HG02970 (cell line): ENCODE results near the gene GLUL.
"Not testable (repeated sequence)": the region's sequence is repeated elsewhere in the genome, so short reads cannot be mapped to it uniquely, and the experiment has no call there.

Experiments used
- ATAC-seq: cut with Tn5 transposase; IDR thresholded peaks from one replicate; pipeline ENCODE4 v1.9.1; 2021; ENCODE audit warnings: mild to moderate bottlenecking, moderate library complexity, moderate number of reproducible peaks; ENCODE audit not compliant: unreplicated experiment, low FRiP score

The GLUL gene

GRCh38 chr1:182370532-182370931, 21.1 kb downstream of the GLUL start:
- no peak for ATAC-seq

- no peak for ATAC-seq
Observed at GRCh38 chr1:182368903-182369302, 22.7 kb downstream of the GLUL start.

- no peak for ATAC-seq
Observed at GRCh38 chr1:182368358-182368757, 23.2 kb downstream of the GLUL start.

GRCh38 chr1:182367926-182368325, 23.7 kb downstream of the GLUL start:
- ATAC-seq = no peak

GRCh38 chr1:182366596-182366995, 25.0 kb downstream of the GLUL start:
- no peak for ATAC-seq

- ATAC-seq = no peak
Observed at GRCh38 chr1:182359645-182360044, 31.9 kb downstream of the GLUL start.

- ATAC-seq = no peak
Observed at GRCh38 chr1:182357913-182358312, 33.7 kb downstream of the GLUL start.

GRCh38 chr1:182357171-182357570, 34.4 kb downstream of the GLUL start:
- ATAC-seq = no peak

GRCh38 chr1:182355723-182356098, 35.9 kb downstream of the GLUL start:
- ATAC-seq = no peak

- no peak for ATAC-seq
Observed at GRCh38 chr1:182351790-182352364, 39.7 kb downstream of the GLUL start.

GRCh38 chr1:182350839-182351238, 40.8 kb downstream of the GLUL start:
- ATAC-seq = no peak

- no peak for ATAC-seq
Observed at GRCh38 chr1:182348961-182349747, 42.4 kb downstream of the GLUL start.

GRCh38 chr1:182347019-182347418, 44.6 kb downstream of the GLUL start:
- ATAC-seq = no peak

- ATAC-seq = no peak
Observed at GRCh38 chr1:182340233-182341058, 51.1 kb downstream of the GLUL start.

GRCh38 chr1:182339684-182340083, 51.9 kb downstream of the GLUL start:
- ATAC-seq = no peak

- no peak for ATAC-seq
Observed at GRCh38 chr1:182338806-182339370, 52.7 kb downstream of the GLUL start.

- no peak for ATAC-seq
Observed at GRCh38 chr1:182337736-182338571, 53.6 kb downstream of the GLUL start.

GRCh38 chr1:182335771-182336566, 55.6 kb downstream of the GLUL start:
- no peak for ATAC-seq

GRCh38 chr1:182333071-182333571, 58.5 kb downstream of the GLUL start:
- ATAC-seq = not testable (repeated sequence)
